ENCODE measurements around the gene CDX2.

DNA sequence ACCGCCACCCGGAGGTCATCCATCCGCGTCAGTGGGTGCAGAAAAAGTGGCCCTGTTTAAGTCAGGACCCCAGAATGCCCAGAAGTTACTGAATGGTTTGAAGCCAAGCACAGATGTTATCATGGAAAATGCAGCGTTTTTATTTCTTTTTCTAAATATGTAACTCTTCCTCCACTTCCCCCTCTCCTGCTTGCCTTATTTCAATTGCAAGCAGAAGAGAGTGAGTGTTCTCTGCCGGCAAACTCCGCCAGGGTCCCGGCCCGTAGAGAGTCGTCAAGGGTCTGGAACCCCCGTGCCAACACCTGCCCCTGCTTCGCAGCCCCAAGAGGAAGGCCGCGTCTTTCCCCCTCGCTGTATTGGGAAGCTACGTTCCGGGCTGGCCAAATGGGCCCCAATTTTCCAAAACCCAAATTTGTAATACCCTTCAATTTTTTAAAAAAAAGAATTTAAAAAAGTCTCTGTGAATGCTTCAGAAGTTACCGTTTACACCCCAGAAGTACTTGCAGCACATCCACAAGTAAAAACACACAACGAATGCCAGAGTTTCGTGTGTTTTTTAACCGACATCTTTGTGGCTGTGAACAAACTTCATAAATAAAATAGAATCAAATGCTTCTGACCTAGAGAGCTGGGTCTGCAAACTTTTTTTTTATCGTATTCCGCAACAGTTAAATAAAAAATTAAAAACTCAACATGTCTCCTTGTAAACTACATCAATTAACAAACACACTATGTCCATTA lies 50.0 kb downstream of the CDX2 start:
- TF ChIP-seq, protein P1, sequence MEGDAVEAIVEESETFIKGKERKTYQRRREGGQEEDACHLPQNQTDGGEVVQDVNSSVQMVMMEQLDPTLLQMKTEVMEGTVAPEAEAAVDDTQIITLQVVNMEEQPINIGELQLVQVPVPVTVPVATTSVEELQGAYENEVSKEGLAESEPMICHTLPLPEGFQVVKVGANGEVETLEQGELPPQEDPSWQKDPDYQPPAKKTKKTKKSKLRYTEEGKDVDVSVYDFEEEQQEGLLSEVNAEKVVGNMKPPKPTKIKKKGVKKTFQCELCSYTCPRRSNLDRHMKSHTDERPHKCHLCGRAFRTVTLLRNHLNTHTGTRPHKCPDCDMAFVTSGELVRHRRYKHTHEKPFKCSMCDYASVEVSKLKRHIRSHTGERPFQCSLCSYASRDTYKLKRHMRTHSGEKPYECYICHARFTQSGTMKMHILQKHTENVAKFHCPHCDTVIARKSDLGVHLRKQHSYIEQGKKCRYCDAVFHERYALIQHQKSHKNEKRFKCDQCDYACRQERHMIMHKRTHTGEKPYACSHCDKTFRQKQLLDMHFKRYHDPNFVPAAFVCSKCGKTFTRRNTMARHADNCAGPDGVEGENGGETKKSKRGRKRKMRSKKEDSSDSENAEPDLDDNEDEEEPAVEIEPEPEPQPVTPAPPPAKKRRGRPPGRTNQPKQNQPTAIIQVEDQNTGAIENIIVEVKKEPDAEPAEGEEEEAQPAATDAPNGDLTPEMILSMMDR (IDR thresholded peaks at IDR 0.05; ENCODE audit: low read depth, low read length), result no peak
- no peak for TF ChIP-seq EZH2phosphoT487 (IDR thresholded peaks at IDR 0.05; ENCODE audit: low read depth)

Data from OCI-LY3 (cell line).